ENCODE results near the gene STXBP6.

DNA sequence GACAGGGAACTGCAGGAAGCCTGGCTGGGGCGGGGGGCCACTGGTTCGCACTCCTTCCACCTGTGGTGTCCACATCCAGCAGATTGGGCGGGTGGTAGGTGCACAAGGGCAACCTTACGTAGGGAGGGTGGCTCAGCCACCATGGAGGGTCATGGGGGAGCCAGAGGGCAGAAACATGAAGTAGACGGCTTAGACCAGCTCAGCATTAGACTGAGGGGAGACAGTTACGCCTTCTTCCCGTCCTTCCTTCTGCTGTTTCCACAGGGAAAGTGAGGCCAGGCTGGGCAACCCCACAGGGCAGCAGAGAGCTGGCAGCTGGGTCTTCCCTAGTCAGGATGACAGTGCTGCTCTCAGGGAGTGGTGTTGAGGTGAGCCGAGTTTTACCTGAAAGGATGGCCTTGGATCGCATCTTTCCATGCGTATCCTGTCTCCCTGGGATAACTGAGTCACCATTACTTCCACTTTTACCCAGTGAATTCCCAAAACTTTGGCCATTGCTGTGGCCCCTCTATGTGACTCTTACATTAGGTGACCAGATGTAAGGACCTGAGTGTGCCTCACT lies 245.9 kb downstream of the STXBP6 start:
- TF ChIP-seq, protein P1, sequence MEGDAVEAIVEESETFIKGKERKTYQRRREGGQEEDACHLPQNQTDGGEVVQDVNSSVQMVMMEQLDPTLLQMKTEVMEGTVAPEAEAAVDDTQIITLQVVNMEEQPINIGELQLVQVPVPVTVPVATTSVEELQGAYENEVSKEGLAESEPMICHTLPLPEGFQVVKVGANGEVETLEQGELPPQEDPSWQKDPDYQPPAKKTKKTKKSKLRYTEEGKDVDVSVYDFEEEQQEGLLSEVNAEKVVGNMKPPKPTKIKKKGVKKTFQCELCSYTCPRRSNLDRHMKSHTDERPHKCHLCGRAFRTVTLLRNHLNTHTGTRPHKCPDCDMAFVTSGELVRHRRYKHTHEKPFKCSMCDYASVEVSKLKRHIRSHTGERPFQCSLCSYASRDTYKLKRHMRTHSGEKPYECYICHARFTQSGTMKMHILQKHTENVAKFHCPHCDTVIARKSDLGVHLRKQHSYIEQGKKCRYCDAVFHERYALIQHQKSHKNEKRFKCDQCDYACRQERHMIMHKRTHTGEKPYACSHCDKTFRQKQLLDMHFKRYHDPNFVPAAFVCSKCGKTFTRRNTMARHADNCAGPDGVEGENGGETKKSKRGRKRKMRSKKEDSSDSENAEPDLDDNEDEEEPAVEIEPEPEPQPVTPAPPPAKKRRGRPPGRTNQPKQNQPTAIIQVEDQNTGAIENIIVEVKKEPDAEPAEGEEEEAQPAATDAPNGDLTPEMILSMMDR (IDR thresholded peaks at IDR 0.05) = no peak
- no peak for TF ChIP-seq POLR2A (IDR thresholded peaks at IDR 0.05)
